OCI-LY3 (cell line): ENCODE data around the gene PPT2.

ENCODE experiments used
- H2AFZ ChIP-seq: fragments of 200-600, 300-600 bp; shearing (Covaris generic); 2 replicates; pipeline ENCODE4 v1.6.0; 2014; ENCODE audit warnings: antibody characterized with exemption, low read depth, low read length
- H3K27ac ChIP-seq: fragments of 200-600, 300-600 bp; sonication (generic); 2 replicates; pipeline ENCODE4 v1.5.1; 2014; ENCODE audit warnings: mild to moderate bottlenecking, low read length, moderate library complexity, mixed read lengths
- H3K27me3 ChIP-seq: fragments of 200-600, 300-600 bp; sonication (generic); 2 replicates; pipeline ENCODE4 v1.6.1; 2014; ENCODE audit warnings: low read depth, low read length, mixed read lengths
- H3K36me3 ChIP-seq: fragments of 200-600, 300-600 bp; sonication (generic); replicated peaks from 2 replicates; pipeline ENCODE3; 2014; ENCODE audit warnings: low read depth, low read length, mixed read lengths
- H3K4me1 ChIP-seq: fragments of 300-600, 200-600 bp; sonication (generic); 2 replicates; pipeline ENCODE4 v1.6.1; 2014; ENCODE audit warnings: low read length, mixed read lengths
- H3K4me2 ChIP-seq: fragments of 200-600, 300-600 bp; sonication (generic); 2 replicates; pipeline ENCODE4 v1.6.1; 2014; ENCODE audit warnings: low read length, mixed read lengths
- H3K4me3 ChIP-seq: fragments of 300-600, 200-600 bp; sonication (generic); 2 replicates; pipeline ENCODE4 v1.5.1; 2014; ENCODE audit warnings: antibody characterized with exemption, mild to moderate bottlenecking, low read length, moderate library complexity
- H3K79me2 ChIP-seq: fragments of 300-600, 200-600 bp; shearing (Covaris generic); 2 replicates; pipeline ENCODE4 v1.6.1; 2014; ENCODE audit warnings: mild to moderate bottlenecking, low read length, mixed read lengths
- H3K9ac ChIP-seq: fragments of 300-600, 200-600 bp; shearing (Covaris generic); 2 replicates; pipeline ENCODE4 v1.6.0; 2014; ENCODE audit warnings: mild to moderate bottlenecking, low read length, moderate library complexity
- H3K9me3 ChIP-seq: fragments of 200-600, 300-600 bp; shearing (Covaris generic); 2 replicates; pipeline ENCODE4 v1.6.1; 2014; ENCODE audit warnings: low read length, mixed read lengths; ENCODE audit not compliant: insufficient read depth
- H4K20me1 ChIP-seq: fragments of 200-600, 300-600 bp; sonication (generic); 2 replicates; pipeline ENCODE4 v1.6.1; 2016; ENCODE audit warnings: low read length, mixed read lengths; ENCODE audit not compliant: insufficient read depth
- EZH2phosphoT487 ChIP-seq: fragments of 200-600 bp; shearing (Covaris generic); IDR thresholded peaks from 2 replicates; pipeline ENCODE4 v1.6.1; 2018; ENCODE audit warnings: antibody characterized with exemption, mixed run types, low read depth
- TF ChIP-seq, protein P1 (sequence below): fragments of 200-600, 300-600 bp; sonication (generic); IDR thresholded peaks from 2 replicates; pipeline ENCODE4 v1.5.1; 2014; ENCODE audit warnings: antibody characterized with exemption, low read length, low read depth

PPT2 gene

DNA sequence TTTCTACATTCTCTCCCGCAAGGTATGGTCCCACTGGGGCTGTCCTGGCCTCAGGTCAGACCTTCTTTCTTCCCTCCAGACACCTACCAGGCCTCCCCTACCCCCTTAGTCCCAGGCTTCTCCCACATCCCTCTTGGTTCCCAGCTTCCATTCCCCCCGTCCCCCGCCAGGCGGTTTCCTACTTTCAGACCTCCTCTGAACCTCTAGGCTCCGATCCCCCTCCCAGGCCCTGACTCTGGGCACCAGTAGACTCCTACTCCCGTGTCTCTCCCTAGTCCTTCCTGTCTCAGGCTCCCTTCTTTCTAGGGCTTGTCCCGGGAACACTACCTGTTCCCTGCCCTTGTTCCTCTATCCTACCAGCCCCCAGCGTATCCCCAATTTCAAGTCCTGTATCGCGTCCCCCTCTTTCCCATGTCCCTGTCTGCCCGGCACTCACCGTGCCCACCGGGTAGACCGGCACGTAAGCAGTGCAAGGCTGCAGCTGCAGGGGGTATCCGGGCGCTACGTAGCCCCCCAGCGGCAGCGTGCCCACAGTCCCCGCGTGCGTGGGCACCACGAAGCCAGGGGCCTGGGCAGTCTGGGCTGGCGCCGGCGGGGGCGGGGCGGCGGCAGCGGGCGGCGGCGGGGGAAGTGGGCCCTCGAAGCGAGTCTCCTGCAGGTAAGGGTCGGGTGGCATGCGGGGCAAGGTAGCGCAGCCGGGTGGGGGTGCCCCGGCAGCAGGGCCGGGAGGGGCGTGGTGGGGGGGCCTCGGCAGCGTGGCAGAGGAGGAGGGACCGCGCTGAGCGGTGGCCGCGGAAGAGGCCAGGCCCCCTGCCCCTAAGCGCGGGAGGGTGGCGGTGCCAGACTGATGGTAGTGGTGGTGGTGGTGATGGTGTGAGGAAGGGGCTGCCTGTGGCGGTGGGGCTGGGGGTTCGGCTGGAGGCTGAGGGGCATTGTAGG is 3.7 kb upstream of the PPT2 start:
- H3K9me3 ChIP-seq, result no peaks in the 10 kb centered on the region
- H3K9ac ChIP-seq, result no peak overlapping the region
- H3K36me3 ChIP-seq, result no peaks in the 10 kb centered on the region
- peaks cover 7% of the 10 kb centered on the region for H3K4me1 ChIP-seq
- H3K4me2 ChIP-seq, result no peak overlapping the region
- no peak overlapping the region for H3K27ac ChIP-seq
- no peaks in the 10 kb centered on the region for H4K20me1 ChIP-seq
- no peak for TF ChIP-seq EZH2phosphoT487
- TF ChIP-seq, protein P1, sequence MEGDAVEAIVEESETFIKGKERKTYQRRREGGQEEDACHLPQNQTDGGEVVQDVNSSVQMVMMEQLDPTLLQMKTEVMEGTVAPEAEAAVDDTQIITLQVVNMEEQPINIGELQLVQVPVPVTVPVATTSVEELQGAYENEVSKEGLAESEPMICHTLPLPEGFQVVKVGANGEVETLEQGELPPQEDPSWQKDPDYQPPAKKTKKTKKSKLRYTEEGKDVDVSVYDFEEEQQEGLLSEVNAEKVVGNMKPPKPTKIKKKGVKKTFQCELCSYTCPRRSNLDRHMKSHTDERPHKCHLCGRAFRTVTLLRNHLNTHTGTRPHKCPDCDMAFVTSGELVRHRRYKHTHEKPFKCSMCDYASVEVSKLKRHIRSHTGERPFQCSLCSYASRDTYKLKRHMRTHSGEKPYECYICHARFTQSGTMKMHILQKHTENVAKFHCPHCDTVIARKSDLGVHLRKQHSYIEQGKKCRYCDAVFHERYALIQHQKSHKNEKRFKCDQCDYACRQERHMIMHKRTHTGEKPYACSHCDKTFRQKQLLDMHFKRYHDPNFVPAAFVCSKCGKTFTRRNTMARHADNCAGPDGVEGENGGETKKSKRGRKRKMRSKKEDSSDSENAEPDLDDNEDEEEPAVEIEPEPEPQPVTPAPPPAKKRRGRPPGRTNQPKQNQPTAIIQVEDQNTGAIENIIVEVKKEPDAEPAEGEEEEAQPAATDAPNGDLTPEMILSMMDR, result no peak
- H3K4me3 ChIP-seq, result no peak overlapping the region
- H2AFZ ChIP-seq, result no peak overlapping the region
- H3K79me2 ChIP-seq, result no peaks in the 10 kb centered on the region
- 0 out of 2 replicates have a peak, but pooled peaks cover 5% of the 10 kb centered on the region for H3K27me3 ChIP-seq

DNA sequence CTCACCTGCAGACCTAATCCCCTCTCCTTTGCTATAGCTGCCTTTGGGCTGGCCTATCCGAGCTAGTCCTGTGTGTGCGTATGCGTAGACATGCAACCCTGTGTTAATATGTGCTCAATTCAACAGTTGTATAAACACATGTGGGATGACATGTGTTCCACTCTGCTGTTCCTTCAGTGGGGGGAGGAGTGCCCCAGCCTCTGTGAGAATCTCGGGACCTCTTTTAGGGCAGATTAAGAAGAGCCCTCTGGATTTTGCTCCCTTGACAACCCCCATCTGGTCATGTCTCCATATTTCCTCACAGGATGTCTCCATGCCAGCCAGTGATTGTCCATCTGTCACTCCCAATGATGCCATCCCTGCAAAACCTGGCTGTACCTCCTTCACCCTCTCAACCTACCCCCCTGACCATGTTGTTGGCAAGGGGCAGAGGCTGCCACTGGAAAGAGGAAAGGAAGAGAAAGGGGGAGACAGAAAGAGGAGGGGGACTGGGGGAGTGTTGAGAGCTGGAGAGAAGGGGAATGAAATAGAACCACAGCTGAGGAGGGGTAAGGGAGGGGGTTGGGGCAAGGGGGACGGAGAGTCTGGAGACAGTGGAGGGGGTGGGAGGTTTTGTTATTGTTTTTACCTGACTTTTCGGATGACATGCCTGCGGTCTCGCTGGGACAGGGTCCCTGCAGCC is 2.6 kb upstream of the PPT2 start:
- H3K9me3 ChIP-seq, result no peaks in the 10 kb centered on the region
- H2AFZ ChIP-seq, result no peak overlapping the region
- H3K79me2 ChIP-seq, result no peaks in the 10 kb centered on the region
- H3K27me3 ChIP-seq, result 0 out of 2 replicates have a peak, but pooled peaks cover 5% of the 10 kb centered on the region
- no peak overlapping the region for H3K27ac ChIP-seq
- no peak overlapping the region for H3K4me2 ChIP-seq
- no peak overlapping the region for H3K4me3 ChIP-seq
- no peak overlapping the region for H3K9ac ChIP-seq
- peaks cover 8% of the 10 kb centered on the region for H3K4me1 ChIP-seq
- TF ChIP-seq EZH2phosphoT487, result no peak
- TF ChIP-seq, protein P1, result no peak
- no peaks in the 10 kb centered on the region for H4K20me1 ChIP-seq
- no peaks in the 10 kb centered on the region for H3K36me3 ChIP-seq

- Histone ChIP-seq H3K27ac (no peak within 1 kb of the TSS), H3K4me1 (peaks cover 8% of the 10 kb centered on the region), H4K20me1 (no peaks in the 10 kb centered on the region), H3K9me3 (no peaks in the 10 kb centered on the region), H3K9ac (no peak within 1 kb of the TSS), H2AFZ (no peak within 1 kb of the TSS), H3K4me2 (no peak within 1 kb of the TSS), H3K36me3 (no peaks in the 10 kb centered on the region), H3K4me3 (no peak within 1 kb of the TSS), H3K27me3 (no peaks in the 10 kb centered on the region), H3K79me2 (no peaks in the 10 kb centered on the region)
- TF ChIP-seq, protein P1, result no peak
These were observed 1.8 kb upstream of the PPT2 start, which contains the start of gene PRRT1 for GRCh38 chr6:32151863-32152768. PRRT1 (minus strand) TSS chr6:32151939; CDS start chr6:32151827, 112 bp downstream.
